Measurements from ENCODE around the gene EPHA8.

- TF ChIP-seq CTCF (IDR thresholded peaks at IDR 0.05) (no peak), POLR2A (IDR thresholded peaks at IDR 0.05) (no peak)
Measured at GRCh38 chr1:22543679-22544078, 19.6 kb upstream of the EPHA8 start.

Measured in adrenal gland (tissue), 5 donors.